Measurements from ENCODE around the gene UBE2QL1.

DNA sequence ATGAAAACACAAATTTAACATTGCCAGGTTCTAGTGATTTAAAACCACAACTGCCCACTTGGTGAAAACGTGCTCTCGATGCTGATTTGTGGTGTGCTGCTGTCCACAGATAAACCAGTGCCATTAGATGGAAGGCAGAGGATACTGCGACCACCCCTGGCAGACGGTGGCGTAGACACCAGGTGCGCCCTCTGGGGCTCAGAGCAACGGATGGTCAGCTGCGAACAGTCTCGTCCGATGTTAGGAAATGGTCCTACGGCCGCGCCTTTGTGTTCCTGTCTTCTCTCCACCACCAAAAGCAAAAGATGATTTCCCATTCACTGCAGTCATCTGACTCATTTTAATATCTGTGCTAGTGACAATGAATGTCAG lies 43.2 kb downstream of the UBE2QL1 start:
- TF ChIP-seq CTCF (IDR thresholded peaks at IDR 0.05) = no peak
- no peak for TF ChIP-seq POLR2A (IDR thresholded peaks at IDR 0.05)
- TF ChIP-seq EP300 (IDR thresholded peaks at IDR 0.05) = no peak
- TF ChIP-seq POLR2AphosphoS5 (IDR thresholded peaks at IDR 0.05) = no peak
